Epithelial cell of prostate (primary cell): Measurements from ENCODE around the gene TSPO.
A peak's percentile ranks its signal among the peaks of the same experiment; 100 is the strongest.

Experiments used
- DNase-seq: peaks from one replicate; pipeline ENCODE4 v3.0.0-alpha.2; 2011; ENCODE audit warnings: low read depth, low spot score
- H3K27ac ChIP-seq: fragments of 450-650 bp; 2 replicates; pipeline ENCODE4 v1.5.1; 2017; ENCODE audit warnings: mild to moderate bottlenecking

The TSPO gene

GRCh38 chr22:43173976-43174720 lies 22.8 kb downstream of the TSPO start:
- no peak for DNase-seq
- no peak overlapping the region for H3K27ac ChIP-seq

GRCh38 chr22:43174941-43175531 lies 23.7 kb downstream of the TSPO start:
- DNase-seq = no peak
- H3K27ac ChIP-seq = no peak overlapping the region

- no peak for DNase-seq
- H3K27ac ChIP-seq = no peak overlapping the region
These were observed 24.7 kb downstream of the TSPO start for GRCh38 chr22:43176090-43176489.

- no peak overlapping the region for H3K27ac ChIP-seq
- DNase-seq = no peak
These were observed 26.1 kb downstream of the TSPO start for GRCh38 chr22:43177479-43177878.

- H3K27ac ChIP-seq = no peak overlapping the region
- no peak for DNase-seq
These were observed 28.0 kb downstream of the TSPO start for GRCh38 chr22:43179146-43179910.

GRCh38 chr22:43179911-43180195 lies 28.5 kb downstream of the TSPO start:
- H3K27ac ChIP-seq = no peak overlapping the region
- DNase-seq = no peak

- H3K27ac ChIP-seq = no peak overlapping the region
- no peak for DNase-seq
These were observed 29.3 kb downstream of the TSPO start for GRCh38 chr22:43180670-43181069.

GRCh38 chr22:43181321-43182076 lies 30.1 kb downstream of the TSPO start:
- no peak for DNase-seq
- no peak overlapping the region for H3K27ac ChIP-seq

GRCh38 chr22:43182118-43182517 lies 30.8 kb downstream of the TSPO start:
- no peak overlapping the region for H3K27ac ChIP-seq
- DNase-seq = no peak

GRCh38 chr22:43182726-43183125 lies 31.4 kb downstream of the TSPO start:
- H3K27ac ChIP-seq = no peak overlapping the region
- DNase-seq = no peak

- peak overlapping the region; percentile 65 for H3K27ac ChIP-seq
- peak; percentile 26 for DNase-seq
These were observed 32.3 kb downstream of the TSPO start for GRCh38 chr22:43183496-43184277.

- H3K27ac ChIP-seq = peak overlapping the region; percentile 63
These were observed 34.5 kb downstream of the TSPO start for GRCh38 chr22:43185860-43186261.

GRCh38 chr22:43186272-43187170 lies 35.2 kb downstream of the TSPO start, which contains the start of gene TTLL12:
TTLL12 (minus strand) TSS chr22:43187134; CDS start chr22:43187069, 65 bp downstream.
- no peak for DNase-seq
- peak within 1 kb of the TSS; percentile 87 for H3K27ac ChIP-seq

More at GRCh38 chr22:43185860-43186261, 34.5 kb downstream of the TSPO start:
- no peak for DNase-seq

- DNase-seq = peak; percentile 59
- H3K27ac ChIP-seq = peak overlapping the region; percentile 87
These were observed 36.1 kb downstream of the TSPO start for GRCh38 chr22:43187171-43188099.

- no peak for DNase-seq
- peak overlapping the region; percentile 15 for H3K27ac ChIP-seq
These were observed 37.6 kb downstream of the TSPO start for GRCh38 chr22:43188829-43189545.

- DNase-seq = no peak
- H3K27ac ChIP-seq = no peak overlapping the region
These were observed 40.5 kb downstream of the TSPO start for GRCh38 chr22:43191831-43192230.

- H3K27ac ChIP-seq = no peak overlapping the region
- DNase-seq = no peak
These were observed 46.0 kb downstream of the TSPO start for GRCh38 chr22:43197271-43197941.
